ENCODE results near the gene CNTN5.

CNTN5 gene

GRCh38 chr11:99418927-99419720, 398.4 kb downstream of the CNTN5 start:
- no peak for DNase-seq

- DNase-seq: no peak
Observed at GRCh38 chr11:99419991-99420390, 399.2 kb downstream of the CNTN5 start.

- DNase-seq: no peak
Observed at GRCh38 chr11:99422581-99423427, 402.1 kb downstream of the CNTN5 start.

GRCh38 chr11:99423428-99423983, 402.8 kb downstream of the CNTN5 start:
- DNase-seq: no peak

- no peak for DNase-seq
Observed at GRCh38 chr11:99424313-99425084, 403.8 kb downstream of the CNTN5 start.

GRCh38 chr11:99425596-99425995, 404.8 kb downstream of the CNTN5 start:
- DNase-seq: no peak

GRCh38 chr11:99432677-99433076, 411.9 kb downstream of the CNTN5 start:
- no peak for DNase-seq

GRCh38 chr11:99443276-99443675, 422.5 kb downstream of the CNTN5 start:
- no peak for DNase-seq

- DNase-seq: no peak
Observed at GRCh38 chr11:99446400-99446799, 425.7 kb downstream of the CNTN5 start.

- no peak for DNase-seq
Observed at GRCh38 chr11:99449345-99449744, 428.6 kb downstream of the CNTN5 start.

GRCh38 chr11:99452075-99452474, 431.3 kb downstream of the CNTN5 start:
- no peak for DNase-seq

GRCh38 chr11:99461913-99462312, 441.2 kb downstream of the CNTN5 start:
- no peak for DNase-seq

- no peak for DNase-seq
Observed at GRCh38 chr11:99464985-99465384, 444.2 kb downstream of the CNTN5 start.

- no peak for DNase-seq
Observed at GRCh38 chr11:99489581-99489980, 468.8 kb downstream of the CNTN5 start.

- no peak for DNase-seq
Observed at GRCh38 chr11:99494065-99494464, 473.3 kb downstream of the CNTN5 start.

GRCh38 chr11:99501655-99502054, 480.9 kb downstream of the CNTN5 start:
- DNase-seq: no peak

GRCh38 chr11:99505316-99505715, 484.6 kb downstream of the CNTN5 start:
- no peak for DNase-seq

GRCh38 chr11:99505831-99506230, 485.1 kb downstream of the CNTN5 start:
- no peak for DNase-seq

- DNase-seq: no peak
Observed at GRCh38 chr11:99509863-99510262, 489.1 kb downstream of the CNTN5 start.

- DNase-seq: no peak
Observed at GRCh38 chr11:99513368-99513767, 492.6 kb downstream of the CNTN5 start.

GRCh38 chr11:99519095-99519494, 498.3 kb downstream of the CNTN5 start:
- DNase-seq: no peak

- DNase-seq: no peak
Observed at GRCh38 chr11:99522467-99523173, 501.9 kb downstream of the CNTN5 start.

Data from femur (tissue), 1 donor.